HUES64 (cell line): ENCODE measurements around the gene LRP10.

Source experiments
- H3K27ac ChIP-seq: 2 replicates; pipeline ENCODE4 v1.7.0; 2013; ENCODE audit warnings: low read depth, low read length, inconsistent platforms
- H3K27me3 ChIP-seq: 2 replicates; pipeline ENCODE4 v1.6.1; 2013; ENCODE audit warnings: mild to moderate bottlenecking, low read length; ENCODE audit not compliant: insufficient read depth
- H3K36me3 ChIP-seq: 2 replicates; pipeline ENCODE4 v1.6.1; 2013; ENCODE audit warnings: mild to moderate bottlenecking, low read length; ENCODE audit not compliant: insufficient read depth
- H3K4me1 ChIP-seq: 2 replicates; pipeline ENCODE4 v1.6.1; 2013; ENCODE audit warnings: mild to moderate bottlenecking, low read length, moderate library complexity; ENCODE audit not compliant: insufficient read depth
- H3K4me3 ChIP-seq: 2 replicates; pipeline ENCODE4 v1.5.1; 2013; ENCODE audit warnings: mild to moderate bottlenecking, low read length, moderate library complexity
- H3K9ac ChIP-seq: 2 replicates; pipeline ENCODE4 v1.6.1; 2013; ENCODE audit warnings: mild to moderate bottlenecking, low read depth, low read length
- H3K9me3 ChIP-seq: 2 replicates; pipeline ENCODE4 v1.6.1; 2013; ENCODE audit warnings: low read depth, low read length; ENCODE audit not compliant: insufficient read depth
- WGBS: fragments of 150-250, 120-280 bp; methylation state at CpG from one replicate; pipeline ENCODE4 v1.1.7; 2013; ENCODE audit warnings: missing lambda C conversion rate; 5-methylcytosine and 5-hydroxymethylcytosine counted together

The LRP10 gene

GRCh38 chr14:22926316-22926715 is 54.8 kb downstream of the LRP10 start:
- no peak overlapping the region for H3K27ac ChIP-seq
- peaks cover 2% of the 10 kb centered on the region; the same call in 1 of the 2 replicates for H3K4me1 ChIP-seq
- no peak overlapping the region for H3K9ac ChIP-seq
- 92% methylated on average over 4 of the region's 4 CpGs for WGBS
- no peaks in the 10 kb centered on the region for H3K27me3 ChIP-seq
- H3K4me3 ChIP-seq: no peak overlapping the region
- H3K36me3 ChIP-seq: peaks cover 58% of the 10 kb centered on the region
- H3K9me3 ChIP-seq: no peaks in the 10 kb centered on the region

GRCh38 chr14:22928237-22929103 is 56.9 kb downstream of the LRP10 start:
- Histone ChIP-seq H3K36me3 (peaks cover 38% of the 10 kb centered on the region), H3K9me3 (no peaks in the 10 kb centered on the region), H3K9ac (peak overlapping the region; percentile 89), H3K27ac (peak overlapping the region; percentile 78), H3K27me3 (no peaks in the 10 kb centered on the region), H3K4me1 (peaks cover 2% of the 10 kb centered on the region; the same call in 1 of the 2 replicates), H3K4me3 (peak overlapping the region; percentile 79)
- 26% methylated on average over 12 of the region's 12 CpGs for WGBS

- H3K27ac ChIP-seq: peak within 1 kb of the TSS; percentile 78
- WGBS: under 1% methylated on average over 50 of the region's 51 CpGs
These were observed 57.8 kb downstream of the LRP10 start, which contains the start of gene PRMT5 for GRCh38 chr14:22929104-22929960. PRMT5 (minus strand) TSS chr14:22929376; CDS start chr14:22929361, 15 bp downstream.

GRCh38 chr14:22929961-22930364 is 58.4 kb downstream of the LRP10 start:
- Histone ChIP-seq H3K4me3 (peak overlapping the region; percentile 79), H3K36me3 (peaks cover 24% of the 10 kb centered on the region), H3K27me3 (no peaks in the 10 kb centered on the region), H3K9ac (peak overlapping the region; percentile 57), H3K9me3 (no peaks in the 10 kb centered on the region), H3K27ac (peak overlapping the region; percentile 10; the same call in 1 of the 2 replicates), H3K4me1 (peaks cover 2% of the 10 kb centered on the region; the same call in 1 of the 2 replicates)
- WGBS: 12% methylated on average over 1 of the region's 2 CpGs

More at GRCh38 chr14:22929104-22929960, 57.8 kb downstream of the LRP10 start, which contains the start of gene PRMT5:
- peaks cover 30% of the 10 kb centered on the region for H3K36me3 ChIP-seq
- no peaks in the 10 kb centered on the region for H3K27me3 ChIP-seq
- H3K4me1 ChIP-seq: peaks cover 2% of the 10 kb centered on the region; the same call in 1 of the 2 replicates
- H3K9me3 ChIP-seq: no peaks in the 10 kb centered on the region
- peak within 1 kb of the TSS; percentile 79 for H3K4me3 ChIP-seq
- H3K9ac ChIP-seq: peak within 1 kb of the TSS; percentile 89
